PC-9 (cell line): ENCODE results near the gene AQP2.

Experiments used
- EZH2 ChIP-seq: fragments of 200-600 bp; sonication (generic); IDR thresholded peaks from 2 replicates; pipeline ENCODE4 v1.8.0; 2017; ENCODE audit warnings: antibody characterized with exemption, low read depth
- TF ChIP-seq, protein P1 (sequence below): fragments of 200-600 bp; sonication (generic); conservative IDR thresholded peaks from 2 replicates; pipeline ENCODE4 v1.6.1; 2017; ENCODE audit warnings: mixed run types, antibody characterized with exemption, mild to moderate bottlenecking, moderate library complexity

DNA sequence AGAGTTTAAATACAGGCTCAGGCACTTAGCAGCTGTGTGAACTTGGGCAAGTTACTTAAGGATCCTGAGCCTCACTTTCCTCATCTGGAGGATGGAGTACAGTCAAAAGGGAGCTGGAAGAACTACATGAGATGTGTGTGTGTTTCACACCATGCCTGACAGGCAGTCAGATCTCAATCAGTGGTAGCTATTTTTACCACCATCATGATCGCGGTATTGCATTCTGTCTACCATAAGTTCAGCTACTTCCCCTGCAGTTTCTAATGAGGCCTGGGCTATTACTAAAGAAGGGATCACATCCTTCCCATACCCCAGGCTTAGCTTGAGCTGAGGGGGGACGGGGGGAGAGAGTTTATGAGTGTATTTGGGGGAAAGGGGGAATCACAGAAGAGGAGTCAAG lies 29.3 kb downstream of the AQP2 start:
- TF ChIP-seq, protein P1, sequence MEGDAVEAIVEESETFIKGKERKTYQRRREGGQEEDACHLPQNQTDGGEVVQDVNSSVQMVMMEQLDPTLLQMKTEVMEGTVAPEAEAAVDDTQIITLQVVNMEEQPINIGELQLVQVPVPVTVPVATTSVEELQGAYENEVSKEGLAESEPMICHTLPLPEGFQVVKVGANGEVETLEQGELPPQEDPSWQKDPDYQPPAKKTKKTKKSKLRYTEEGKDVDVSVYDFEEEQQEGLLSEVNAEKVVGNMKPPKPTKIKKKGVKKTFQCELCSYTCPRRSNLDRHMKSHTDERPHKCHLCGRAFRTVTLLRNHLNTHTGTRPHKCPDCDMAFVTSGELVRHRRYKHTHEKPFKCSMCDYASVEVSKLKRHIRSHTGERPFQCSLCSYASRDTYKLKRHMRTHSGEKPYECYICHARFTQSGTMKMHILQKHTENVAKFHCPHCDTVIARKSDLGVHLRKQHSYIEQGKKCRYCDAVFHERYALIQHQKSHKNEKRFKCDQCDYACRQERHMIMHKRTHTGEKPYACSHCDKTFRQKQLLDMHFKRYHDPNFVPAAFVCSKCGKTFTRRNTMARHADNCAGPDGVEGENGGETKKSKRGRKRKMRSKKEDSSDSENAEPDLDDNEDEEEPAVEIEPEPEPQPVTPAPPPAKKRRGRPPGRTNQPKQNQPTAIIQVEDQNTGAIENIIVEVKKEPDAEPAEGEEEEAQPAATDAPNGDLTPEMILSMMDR, result no peak
- TF ChIP-seq EZH2, result no peak
